RKO (cell line): Measurements from ENCODE around the gene PRR20E.
"Not testable (repeated sequence)": the region's sequence is repeated elsewhere in the genome, so short reads cannot be mapped to it uniquely, and the experiment has no call there.

Experiments
- DNase-seq: peaks from one replicate; pipeline ENCODE4 v3.0.0-alpha.2; 2016; ENCODE audit warnings: low spot score

Gene PRR20E

GRCh38 chr13:57166897-57167296 is at the start of gene PRR20E:
Gene PRR20E (plus strand): TSS chr13:57167197. CDS start chr13:57167584, 387 bp downstream.
- DNase-seq = not testable (repeated sequence)

- no peak for DNase-seq
Measured at GRCh38 chr13:57123681-57124080, 43.3 kb upstream of the PRR20E start.

- DNase-seq = peak; percentile 7
Measured at GRCh38 chr13:57128909-57129308, 38.1 kb upstream of the PRR20E start.

GRCh38 chr13:57136093-57136492 is 30.9 kb upstream of the PRR20E start:
- no peak for DNase-seq

- DNase-seq = no peak
Measured at GRCh38 chr13:57137585-57137984, 29.4 kb upstream of the PRR20E start.

GRCh38 chr13:57138988-57139387 is 28.0 kb upstream of the PRR20E start:
- no peak for DNase-seq

- DNase-seq = not testable (repeated sequence)
Measured at GRCh38 chr13:57139781-57140180, 27.2 kb upstream of the PRR20E start.

- DNase-seq = not testable (repeated sequence)
Measured at GRCh38 chr13:57140235-57140968, 26.6 kb upstream of the PRR20E start, which contains the start of gene PRR20A. Gene PRR20A (plus strand): TSS chr13:57140918. CDS start chr13:57141305, 387 bp downstream.

GRCh38 chr13:57147188-57147587 is 19.8 kb upstream of the PRR20E start, which contains the start of gene PRR20B:
Gene PRR20B (plus strand): TSS chr13:57147488. CDS start chr13:57147875, 387 bp downstream.
- not testable (repeated sequence) for DNase-seq

GRCh38 chr13:57148106-57148505 is 18.9 kb upstream of the PRR20E start:
- not testable (repeated sequence) for DNase-seq

- not testable (repeated sequence) for DNase-seq
Measured at GRCh38 chr13:57153761-57154160, 13.2 kb upstream of the PRR20E start, which contains the start of gene PRR20C. Gene PRR20C (plus strand): TSS chr13:57154061. CDS start chr13:57154448, 387 bp downstream.

- not testable (repeated sequence) for DNase-seq
Measured at GRCh38 chr13:57160332-57160731, 6.7 kb upstream of the PRR20E start, which contains the start of gene PRR20D. Gene PRR20D (plus strand): TSS chr13:57160632. CDS start chr13:57161019, 387 bp downstream.

- no peak for DNase-seq
Measured at GRCh38 chr13:57191667-57192066, 24.7 kb downstream of the PRR20E start.

GRCh38 chr13:57212989-57213388 is 46.0 kb downstream of the PRR20E start:
- no peak for DNase-seq
